GM12891 (cell line): ENCODE results near the gene ST8SIA5.

Experiments
- PAX5 ChIP-seq: IDR thresholded peaks from 2 replicates; pipeline ENCODE4 v1.6.1; 2011; ENCODE audit warnings: low read length, moderate library complexity, mild to moderate bottlenecking; ENCODE audit not compliant: insufficient read depth, severe bottlenecking
- POLR2A ChIP-seq: IDR thresholded peaks from 2 replicates; pipeline ENCODE4 v1.6.1; 2011; ENCODE audit warnings: low read depth, low read length, control low read depth
- POLR2AphosphoS5 ChIP-seq: IDR thresholded peaks from 2 replicates; pipeline ENCODE4 v1.6.1; 2011; ENCODE audit warnings: low read depth, low read length, control low read depth
- POU2F2 ChIP-seq: IDR thresholded peaks from 2 replicates; pipeline ENCODE4 v1.6.1; 2011; ENCODE audit warnings: low read depth, mild to moderate bottlenecking, control low read depth, low read length, moderate library complexity
- SPI1 ChIP-seq: IDR thresholded peaks from 2 replicates; pipeline ENCODE4 v1.6.1; 2011; ENCODE audit warnings: low read depth, low read length, control low read depth
- TAF1 ChIP-seq: IDR thresholded peaks from 2 replicates; pipeline ENCODE4 v1.6.1; 2011; ENCODE audit warnings: low read depth, low read length, control low read depth

- no peak for TF ChIP-seq SPI1
- TF ChIP-seq POLR2A: no peak
- no peak for TF ChIP-seq TAF1
- no peak for TF ChIP-seq POLR2AphosphoS5
- TF ChIP-seq PAX5: no peak
- TF ChIP-seq POU2F2: no peak
Measured at GRCh38 chr18:46629361-46629760, 127.5 kb downstream of the ST8SIA5 start.
